Activated naive CD8-positive, alpha-beta T cell treated with anti-CD3 and anti-CD28 coated beads, Interleukin-2, amount 50 U/mL, for 24 hours (primary cell): Measurements from ENCODE around the gene ZNF382.
A peak's percentile ranks its signal among the peaks of the same experiment; 100 is the strongest.

Experiments used
- ATAC-seq: fragments of 150-1000 bp; cut with Tn5 transposase; one replicate; pipeline ENCODE4 v1.10.0; 2021
- DNase-seq: peaks from one replicate; pipeline ENCODE4 v3.0.0; 2021
- H3K27ac Mint-ChIP-seq: one replicate; pipeline ENCODE4 v1.8.0; 2021; ENCODE audit warnings: mild to moderate bottlenecking, mixed read lengths
- H3K27me3 Mint-ChIP-seq: one replicate; pipeline ENCODE4 v1.8.0; 2021; ENCODE audit warnings: mixed read lengths
- H3K36me3 Mint-ChIP-seq: one replicate; pipeline ENCODE4 v1.8.0; 2021; ENCODE audit warnings: low read depth, mixed read lengths
- H3K4me1 Mint-ChIP-seq: one replicate; pipeline ENCODE4 v1.8.0; 2021; ENCODE audit warnings: mixed read lengths
- H3K4me3 Mint-ChIP-seq: one replicate; pipeline ENCODE4 v1.8.0; 2021; ENCODE audit warnings: mild to moderate bottlenecking, moderate library complexity, mixed read lengths
- H3K9me3 Mint-ChIP-seq: one replicate; pipeline ENCODE4 v1.8.0; 2021; ENCODE audit warnings: mixed read lengths

Gene ZNF382

DNA sequence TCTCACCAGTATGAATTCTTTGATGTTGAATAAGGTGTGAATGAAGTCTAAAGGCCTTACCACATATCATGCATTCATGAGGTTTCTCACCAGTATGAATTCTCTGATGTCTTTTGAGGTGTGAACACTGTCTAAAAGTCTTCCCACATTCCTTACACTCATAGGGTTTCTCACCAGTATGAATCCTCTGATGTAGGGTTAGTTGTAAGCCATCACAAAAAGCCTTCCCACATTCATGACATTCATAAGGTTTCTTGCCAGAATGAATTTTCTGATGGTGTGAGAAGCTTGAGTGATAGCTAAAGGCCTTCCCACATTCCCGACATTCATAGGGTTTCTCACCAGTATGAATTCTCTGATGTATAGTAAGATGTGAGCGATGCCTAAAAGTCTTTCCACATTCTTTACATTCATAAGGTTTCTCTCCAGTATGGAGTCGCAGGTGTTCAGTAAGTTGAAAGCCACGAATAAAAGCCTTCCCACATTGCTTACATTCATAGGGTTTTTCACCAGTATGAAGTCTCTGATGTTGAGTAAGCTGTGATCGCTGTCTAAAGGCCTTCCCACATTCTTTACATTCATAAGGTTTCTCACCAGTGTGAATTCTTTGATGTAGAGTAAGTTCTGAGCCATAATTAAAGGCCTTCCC, 33.9 kb downstream of the ZNF382 start:
- peaks cover 58% of the 10 kb centered on the region for H3K9me3 Mint-ChIP-seq

DNA sequence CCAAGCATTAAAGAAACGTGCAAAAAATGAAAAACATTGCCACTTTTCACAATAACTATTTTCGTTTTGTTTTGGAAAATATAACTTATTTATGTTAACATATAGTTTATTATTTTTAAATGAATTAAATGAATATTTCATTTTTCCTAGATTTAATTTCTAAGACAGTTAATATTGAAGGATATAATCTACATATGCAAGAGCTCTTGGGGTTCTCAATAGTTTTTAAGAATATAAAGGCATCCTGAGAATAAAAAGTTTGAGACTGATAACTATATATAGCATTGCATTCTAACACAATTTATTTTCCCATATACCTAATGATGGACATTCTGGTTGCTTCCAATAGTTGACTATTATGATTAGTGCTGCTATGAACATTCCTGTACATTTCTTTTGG, 41.6 kb downstream of the ZNF382 start:
- Mint-ChIP-seq H3K27me3 (no peaks in the 10 kb centered on the region), H3K9me3 (peaks cover 42% of the 10 kb centered on the region), H3K27ac (no peak overlapping the region), H3K36me3 (peaks cover 69% of the 10 kb centered on the region), H3K4me3 (no peak overlapping the region), H3K4me1 (no peaks in the 10 kb centered on the region)
- ATAC-seq, result no peak
- no peak for DNase-seq

More for the DNA sequence above, 33.9 kb downstream of the ZNF382 start:
- DNase-seq (no peak), ATAC-seq (no peak)
- peaks cover 74% of the 10 kb centered on the region for H3K36me3 Mint-ChIP-seq
- no peaks in the 10 kb centered on the region for H3K27me3 Mint-ChIP-seq
- H3K4me1 Mint-ChIP-seq, result no peaks in the 10 kb centered on the region
- H3K27ac Mint-ChIP-seq, result no peak overlapping the region
- no peak overlapping the region for H3K4me3 Mint-ChIP-seq

DNA sequence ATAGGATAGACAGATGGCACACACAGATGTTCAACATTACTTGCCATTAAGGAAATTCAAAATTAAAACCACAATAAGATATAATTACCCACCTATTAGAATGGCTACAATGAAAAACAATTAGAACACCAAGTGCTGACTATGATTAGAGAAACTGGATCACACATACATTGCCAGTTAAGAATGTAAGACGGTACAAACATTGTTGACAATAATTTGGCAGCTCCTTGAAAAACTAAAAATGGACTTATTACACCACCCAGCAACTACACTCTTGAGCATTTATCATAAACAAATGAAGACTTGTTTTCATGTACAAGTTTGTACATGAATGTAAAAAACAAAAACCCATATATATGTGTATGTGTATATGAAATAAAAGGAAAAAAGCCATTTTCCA, 47.8 kb downstream of the ZNF382 start:
- Mint-ChIP-seq H3K9me3 (peaks cover 54% of the 10 kb centered on the region), H3K27ac (no peak overlapping the region), H3K27me3 (no peaks in the 10 kb centered on the region), H3K4me3 (no peak overlapping the region), H3K4me1 (no peaks in the 10 kb centered on the region), H3K36me3 (peaks cover 82% of the 10 kb centered on the region)
- no peak for DNase-seq
- no peak for ATAC-seq

DNA sequence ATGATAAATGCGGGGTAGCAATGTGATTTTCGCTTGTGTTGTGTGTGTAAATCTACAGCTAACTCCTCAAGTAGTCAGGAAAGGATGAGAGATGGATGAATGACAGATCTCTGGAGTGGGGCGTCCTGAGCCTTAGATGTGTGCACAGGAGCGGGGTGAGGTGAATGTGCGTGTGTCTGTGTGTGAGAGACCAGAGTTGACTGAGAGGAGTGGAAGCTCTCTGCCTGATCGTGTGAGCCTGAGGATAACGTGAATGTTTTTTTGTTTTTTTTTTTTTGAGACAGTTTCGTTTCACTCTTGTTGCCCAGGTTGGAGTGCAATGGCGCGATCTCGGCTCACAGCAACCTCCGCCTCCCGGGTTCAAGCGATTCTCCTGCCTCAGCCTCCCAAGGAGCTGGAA, 60.7 kb downstream of the ZNF382 start:
- ATAC-seq (no peak), DNase-seq (no peak)
- Mint-ChIP-seq H3K27ac (peak overlapping the region; percentile 64), H3K36me3 (peaks cover 62% of the 10 kb centered on the region), H3K27me3 (no peaks in the 10 kb centered on the region), H3K4me3 (peak overlapping the region; percentile 98), H3K9me3 (peaks cover 65% of the 10 kb centered on the region), H3K4me1 (peaks cover 23% of the 10 kb centered on the region)

DNA sequence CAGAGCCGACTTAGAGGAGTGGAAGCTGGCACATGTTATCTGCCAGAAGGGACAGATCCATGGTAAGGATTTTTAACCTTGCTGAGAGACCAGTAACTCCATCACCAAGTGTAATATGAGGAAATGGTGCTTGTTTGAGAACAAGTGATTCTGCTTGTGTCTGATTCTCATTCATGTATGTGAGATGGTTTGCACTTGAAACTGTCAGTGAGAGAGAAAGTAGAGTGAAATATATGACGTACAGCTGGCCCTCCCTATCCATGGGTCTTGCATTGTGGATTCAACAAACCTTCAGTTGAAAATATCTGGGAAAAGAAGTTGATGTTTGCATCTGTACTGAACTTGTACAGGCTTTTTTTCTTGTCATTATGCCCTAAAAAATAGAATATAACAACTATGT, 63.5 kb downstream of the ZNF382 start:
- H3K36me3 Mint-ChIP-seq, result peaks cover 66% of the 10 kb centered on the region
- no peak overlapping the region for H3K27ac Mint-ChIP-seq
- peaks cover 67% of the 10 kb centered on the region for H3K9me3 Mint-ChIP-seq
- no peak for ATAC-seq
- peak overlapping the region; percentile 22 for H3K4me3 Mint-ChIP-seq
- no peak for DNase-seq
- H3K4me1 Mint-ChIP-seq, result peaks cover 23% of the 10 kb centered on the region
- no peaks in the 10 kb centered on the region for H3K27me3 Mint-ChIP-seq

DNA sequence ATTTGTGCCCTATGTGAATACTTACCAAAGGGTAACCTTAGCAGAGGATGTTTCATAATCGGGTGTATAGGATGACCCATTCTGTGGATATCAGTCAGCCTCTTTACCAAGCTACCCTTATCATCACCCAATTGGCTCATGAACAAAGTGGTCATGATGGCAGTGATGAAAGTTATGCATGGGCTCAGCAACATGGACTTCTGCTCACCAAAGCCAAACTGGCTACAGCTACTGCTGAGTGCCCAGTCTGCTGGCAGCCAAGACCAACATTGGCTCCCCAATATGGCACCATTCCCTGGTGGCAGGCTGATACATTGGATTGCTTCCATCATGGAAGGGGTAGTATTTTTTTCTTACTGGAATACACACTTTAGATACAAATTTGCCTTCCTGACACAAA, 67.3 kb downstream of the ZNF382 start:
- Mint-ChIP-seq H3K4me3 (no peak overlapping the region), H3K9me3 (peaks cover 53% of the 10 kb centered on the region), H3K4me1 (peaks cover 8% of the 10 kb centered on the region), H3K27me3 (no peaks in the 10 kb centered on the region), H3K36me3 (peaks cover 48% of the 10 kb centered on the region), H3K27ac (no peak overlapping the region)
- ATAC-seq (no peak), DNase-seq (no peak)

DNA sequence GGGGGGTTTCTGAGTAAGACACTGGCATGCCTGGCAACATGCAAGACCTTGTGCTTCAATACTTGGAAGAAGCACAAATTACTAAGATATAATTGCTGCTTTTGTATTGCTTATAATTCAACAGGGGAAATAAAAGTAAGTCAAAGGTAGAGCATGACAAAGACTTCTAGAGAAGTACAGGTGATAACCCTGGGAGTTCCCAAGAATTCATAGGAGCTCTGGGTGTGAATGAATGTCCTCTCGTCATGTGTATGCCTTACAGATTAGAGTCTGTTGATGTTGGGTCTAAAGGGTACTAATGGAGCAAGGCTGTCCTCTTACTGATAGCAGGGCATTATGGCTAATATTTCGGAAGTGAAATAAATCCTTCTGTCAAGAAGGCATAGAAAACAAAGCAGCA, 69.1 kb downstream of the ZNF382 start:
- H3K27ac Mint-ChIP-seq, result no peak overlapping the region
- no peaks in the 10 kb centered on the region for H3K27me3 Mint-ChIP-seq
- DNase-seq (no peak), ATAC-seq (no peak)
- H3K9me3 Mint-ChIP-seq, result peaks cover 52% of the 10 kb centered on the region
- no peak overlapping the region for H3K4me3 Mint-ChIP-seq
- H3K4me1 Mint-ChIP-seq, result no peaks in the 10 kb centered on the region
- H3K36me3 Mint-ChIP-seq, result peaks cover 54% of the 10 kb centered on the region

DNA sequence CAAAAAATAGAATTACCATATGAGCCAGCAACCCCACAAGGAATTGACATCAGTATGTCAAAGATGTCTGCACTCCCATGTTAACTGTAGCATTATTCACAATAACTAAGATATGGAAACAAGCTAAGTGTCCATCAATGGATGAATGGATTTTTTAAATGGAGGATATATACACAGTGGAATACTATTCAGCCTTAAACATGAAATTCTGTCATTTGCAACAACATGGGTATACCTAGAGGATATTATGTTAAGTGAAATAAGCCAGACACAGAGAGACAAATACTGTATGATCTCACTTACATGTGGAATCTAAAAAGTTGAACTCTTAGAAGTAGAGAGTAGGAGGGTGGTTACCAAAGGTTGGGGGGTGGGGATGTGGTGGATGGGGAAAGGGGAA, 74.3 kb downstream of the ZNF382 start:
- H3K9me3 Mint-ChIP-seq, result peaks cover 41% of the 10 kb centered on the region
- DNase-seq (no peak), ATAC-seq (no peak)
- peaks cover 61% of the 10 kb centered on the region for H3K36me3 Mint-ChIP-seq
- H3K4me1 Mint-ChIP-seq, result no peaks in the 10 kb centered on the region
- no peak overlapping the region for H3K27ac Mint-ChIP-seq
- no peak overlapping the region for H3K4me3 Mint-ChIP-seq
- no peaks in the 10 kb centered on the region for H3K27me3 Mint-ChIP-seq
